ENCODE data around the gene POLR2F. TPM values are rescaled to one million over a fixed set of nuclear protein-coding genes. Genes with fewer than 3 reads are reported as not detected.

Gene POLR2F
- total RNA-seq, 4 donors from 2014 or later: 60.1 to 66.8 (median 64.1) TPM

DNA sequence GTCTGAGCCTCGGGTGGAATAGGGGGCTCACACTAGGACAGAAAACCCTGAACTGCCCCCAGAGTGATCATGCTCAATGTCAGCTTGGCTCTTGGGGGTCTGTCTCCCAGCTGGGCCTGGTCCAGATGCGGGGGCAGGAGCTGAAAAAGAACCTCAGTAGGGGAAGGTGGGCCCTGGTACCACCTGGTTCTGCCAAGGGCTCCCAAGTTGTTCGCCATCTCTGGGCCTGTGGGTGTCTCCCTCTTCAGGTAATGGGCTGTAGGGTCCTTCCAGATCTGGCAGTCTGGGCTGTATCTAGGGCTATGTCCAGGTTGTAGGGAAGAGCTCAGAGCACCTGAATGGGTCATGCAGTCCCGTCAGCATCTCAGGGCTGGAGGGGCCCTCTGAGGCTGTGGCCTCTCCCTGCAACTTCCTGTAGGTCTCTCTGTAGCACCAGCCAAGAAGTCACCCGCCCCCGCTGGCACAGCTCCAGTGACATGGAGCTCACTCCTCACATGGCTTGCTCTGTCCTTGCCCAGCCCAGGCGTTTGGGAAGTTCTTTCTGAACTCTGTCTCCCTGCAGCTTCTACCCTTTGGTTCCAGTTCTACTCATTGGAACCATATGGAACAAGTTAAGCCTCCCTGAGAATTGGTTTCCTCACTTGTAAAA, 63.9 kb downstream of the POLR2F start:
- TF ChIP-seq POLR2AphosphoS5 (IDR thresholded peaks at IDR 0.05) (no peak), POLR2A (IDR thresholded peaks at IDR 0.05) (no peak), EP300 (IDR thresholded peaks at IDR 0.05) (no peak)
- TF ChIP-seq, protein P1, sequence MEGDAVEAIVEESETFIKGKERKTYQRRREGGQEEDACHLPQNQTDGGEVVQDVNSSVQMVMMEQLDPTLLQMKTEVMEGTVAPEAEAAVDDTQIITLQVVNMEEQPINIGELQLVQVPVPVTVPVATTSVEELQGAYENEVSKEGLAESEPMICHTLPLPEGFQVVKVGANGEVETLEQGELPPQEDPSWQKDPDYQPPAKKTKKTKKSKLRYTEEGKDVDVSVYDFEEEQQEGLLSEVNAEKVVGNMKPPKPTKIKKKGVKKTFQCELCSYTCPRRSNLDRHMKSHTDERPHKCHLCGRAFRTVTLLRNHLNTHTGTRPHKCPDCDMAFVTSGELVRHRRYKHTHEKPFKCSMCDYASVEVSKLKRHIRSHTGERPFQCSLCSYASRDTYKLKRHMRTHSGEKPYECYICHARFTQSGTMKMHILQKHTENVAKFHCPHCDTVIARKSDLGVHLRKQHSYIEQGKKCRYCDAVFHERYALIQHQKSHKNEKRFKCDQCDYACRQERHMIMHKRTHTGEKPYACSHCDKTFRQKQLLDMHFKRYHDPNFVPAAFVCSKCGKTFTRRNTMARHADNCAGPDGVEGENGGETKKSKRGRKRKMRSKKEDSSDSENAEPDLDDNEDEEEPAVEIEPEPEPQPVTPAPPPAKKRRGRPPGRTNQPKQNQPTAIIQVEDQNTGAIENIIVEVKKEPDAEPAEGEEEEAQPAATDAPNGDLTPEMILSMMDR (IDR thresholded peaks at IDR 0.05): no peak
- H3K9me3 ChIP-seq: no peaks in the 10 kb centered on the region
- H3K4me1 ChIP-seq: peaks cover 36% of the 10 kb centered on the region
- no peaks in the 10 kb centered on the region for H3K27me3 ChIP-seq
- WGBS: 7% methylated on average over 3 of the region's 7 CpGs
- peak overlapping the region; percentile 90 for H3K27ac ChIP-seq
- no peaks in the 10 kb centered on the region for H3K36me3 ChIP-seq
- H3K4me3 ChIP-seq: no peak overlapping the region
- peak; percentile 91 to 93 for DNase-seq (ENCODE audit: low spot score in 2 of 2)

DNA sequence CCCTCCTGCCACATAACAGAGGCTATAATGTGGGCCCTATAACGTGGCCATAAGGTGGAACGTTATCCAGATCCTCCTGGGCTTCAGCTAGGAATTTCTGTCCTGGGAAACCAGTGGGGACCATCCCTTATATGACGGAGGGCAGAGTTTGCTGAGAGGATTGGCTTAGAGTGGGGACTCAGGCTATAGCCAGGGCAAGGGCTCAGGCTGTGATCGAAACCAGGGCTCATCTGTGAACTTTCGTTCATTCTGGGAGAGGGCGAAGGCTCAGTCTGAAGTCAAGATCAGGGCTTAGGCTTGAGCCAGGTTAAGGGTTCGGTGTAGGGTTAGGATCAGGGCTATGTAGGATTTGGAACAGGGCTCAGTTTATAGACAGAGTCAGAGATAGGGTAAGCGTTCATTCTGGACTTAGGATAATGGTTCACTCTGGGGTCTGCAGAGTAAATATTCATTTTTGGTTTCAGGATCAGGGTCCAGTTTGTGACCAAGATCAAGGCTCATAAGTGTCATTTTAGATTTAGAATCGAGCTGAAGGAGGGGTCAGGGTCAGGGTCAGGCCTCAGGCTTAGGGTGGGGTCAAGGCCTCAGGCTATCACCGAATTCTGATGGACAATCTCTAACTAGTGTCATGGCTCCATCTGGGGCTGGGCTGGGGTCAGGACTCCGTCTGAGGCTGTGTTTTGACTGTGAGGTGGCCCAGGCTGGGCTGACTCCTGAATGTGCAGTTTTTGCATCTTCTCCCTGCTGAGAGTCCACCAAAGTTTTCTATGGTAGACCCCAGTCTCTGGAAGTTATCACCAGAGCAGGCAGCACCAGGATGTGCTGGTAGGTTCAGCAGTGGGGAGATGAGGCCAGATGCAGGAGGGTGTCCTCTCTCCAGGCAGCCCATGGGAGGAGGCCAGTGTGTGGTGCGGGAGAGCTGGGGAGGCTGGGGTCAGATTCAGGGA, 64.7 kb downstream of the POLR2F start:
- Histone ChIP-seq H3K27me3 (no peaks in the 10 kb centered on the region), H3K9me3 (no peaks in the 10 kb centered on the region), H3K4me1 (peaks cover 36% of the 10 kb centered on the region), H3K27ac (peak overlapping the region; percentile 90), H3K36me3 (no peaks in the 10 kb centered on the region), H3K4me3 (no peak overlapping the region)
- 77% methylated on average over 12 of the region's 12 CpGs for WGBS
- TF ChIP-seq EP300 (IDR thresholded peaks at IDR 0.05): no peak
- TF ChIP-seq, protein P1 (IDR thresholded peaks at IDR 0.05): no peak
- no peak for TF ChIP-seq POLR2A (IDR thresholded peaks at IDR 0.05)
- no peak for TF ChIP-seq POLR2AphosphoS5 (IDR thresholded peaks at IDR 0.05)
- no peak for DNase-seq (ENCODE audit: low spot score in 2 of 2)

Other genes starting within 250 kb of the POLR2F start
- gene GCAT, start 145.8 kb upstream of the POLR2F start, total RNA-seq: 10 to 100 TPM; 11.3 to 34.5 (median 20.1) TPM
- gene GALR3, start 130.3 kb upstream of the POLR2F start, total RNA-seq: not detected
- gene ANKRD54, start 109.4 kb upstream of the POLR2F start, total RNA-seq: 10 to 100 TPM; 22.7 to 38.6 (median 32.7) TPM
- 100 to 1,000 TPM; 379 to 589 (median 576) TPM for gene EIF3L, start 104.3 kb upstream of the POLR2F start, total RNA-seq
- gene MICALL1, start 47.4 kb upstream of the POLR2F start, total RNA-seq: 100 to 1,000 TPM; 125 to 157 (median 131) TPM
- not detected for gene C22orf23, start 98 bp upstream of the POLR2F start, total RNA-seq
- 10 to 100 TPM; 15.2 to 30.8 (median 20.5) TPM for gene SOX10, start 30.9 kb downstream of the POLR2F start, total RNA-seq
- gene PICK1, start 103.7 kb downstream of the POLR2F start, total RNA-seq: 10 to 100 TPM; 36.7 to 72.0 (median 61.5) TPM
- gene SLC16A8, start 130.5 kb downstream of the POLR2F start, total RNA-seq: not detected
- 1 to 10 TPM in 3 of 4 donors, under 1 TPM in 1; 0.49 to 1.7 (median 1.6) TPM for gene BAIAP2L2, start 157.0 kb downstream of the POLR2F start, total RNA-seq
- 100 to 1,000 TPM in 1 of 4 donors, 10 to 100 TPM in 3; 49.7 to 178 (median 92.9) TPM for gene PLA2G6, start 228.1 kb downstream of the POLR2F start, total RNA-seq
- 10 to 100 TPM; 27.3 to 70.1 (median 52.8) TPM for gene MAFF, start 248.3 kb downstream of the POLR2F start, total RNA-seq

All from suprapubic skin (tissue), 4 donors.